NT2/D1 (cell line): ENCODE data around the gene KCNMB4.

Source experiments
- YY1 ChIP-seq: IDR thresholded peaks from 2 replicates; pipeline ENCODE4 v1.6.1; 2011; ENCODE audit not compliant: insufficient read length, insufficient read depth
- ZNF274 ChIP-seq: IDR thresholded peaks from 2 replicates; pipeline ENCODE4 v1.6.1; 2011; ENCODE audit warnings: mild to moderate bottlenecking, low read depth, low read length

DNA sequence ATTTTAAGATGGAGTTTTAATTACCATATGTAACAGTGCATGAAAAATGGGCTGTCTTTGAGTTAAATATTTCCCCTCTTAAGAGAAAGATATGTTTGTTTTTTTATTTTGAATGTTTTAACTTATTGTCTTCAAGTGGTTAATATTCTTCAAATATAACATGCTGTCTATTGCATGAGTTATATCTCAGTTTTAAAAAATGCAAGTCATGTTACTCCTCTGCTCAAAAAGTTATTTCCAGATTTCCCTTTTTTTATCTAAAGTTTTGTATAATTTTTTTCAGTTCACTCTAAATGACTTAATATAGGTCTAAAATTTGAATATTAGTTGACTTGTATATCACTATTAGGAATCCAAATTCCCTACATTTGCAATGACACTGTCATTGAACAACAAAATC is 5.9 kb upstream of the KCNMB4 start:
- no peak for TF ChIP-seq ZNF274
- no peak for TF ChIP-seq YY1
